GM21515 (cell line): ENCODE data around the gene KRT6A.

ENCODE experiments used
- ATAC-seq: cut with Tn5 transposase; IDR thresholded peaks from one replicate; pipeline ENCODE4 v1.9.1; 2021; ENCODE audit not compliant: unreplicated experiment

The KRT6A gene

GRCh38 chr12:52524898-52525591 lies 32.0 kb upstream of the KRT6A start:
- no peak for ATAC-seq

- no peak for ATAC-seq
These were observed 31.3 kb upstream of the KRT6A start for GRCh38 chr12:52524241-52524897.

- ATAC-seq: no peak
These were observed 30.8 kb upstream of the KRT6A start for GRCh38 chr12:52523824-52524223.

- no peak for ATAC-seq
These were observed 29.4 kb upstream of the KRT6A start for GRCh38 chr12:52522346-52523011.

GRCh38 chr12:52521568-52522266 lies 28.7 kb upstream of the KRT6A start:
- no peak for ATAC-seq

GRCh38 chr12:52521175-52521567 lies 28.1 kb upstream of the KRT6A start:
- no peak for ATAC-seq

GRCh38 chr12:52519826-52520662 lies 27.0 kb upstream of the KRT6A start, which contains the start of gene KRT5:
Gene KRT5 (minus strand): TSS chr12:52520394. CDS start chr12:52520296, 98 bp downstream.
- ATAC-seq: no peak

- no peak for ATAC-seq
These were observed 26.3 kb upstream of the KRT6A start for GRCh38 chr12:52519387-52519703.

GRCh38 chr12:52518574-52519386 lies 25.7 kb upstream of the KRT6A start:
- ATAC-seq: no peak

- no peak for ATAC-seq
These were observed 24.8 kb upstream of the KRT6A start for GRCh38 chr12:52517888-52518287.

- ATAC-seq: no peak
These were observed 24.2 kb upstream of the KRT6A start for GRCh38 chr12:52517005-52517835.

- ATAC-seq: no peak
These were observed 23.1 kb upstream of the KRT6A start for GRCh38 chr12:52515927-52516831.

GRCh38 chr12:52515319-52515646 lies 22.2 kb upstream of the KRT6A start:
- no peak for ATAC-seq

- ATAC-seq: no peak
These were observed 21.6 kb upstream of the KRT6A start for GRCh38 chr12:52514471-52515318.

GRCh38 chr12:52513736-52514135 lies 20.7 kb upstream of the KRT6A start:
- no peak for ATAC-seq

GRCh38 chr12:52508211-52508610 lies 15.2 kb upstream of the KRT6A start:
- ATAC-seq: no peak
